HEK293 (cell line): ENCODE measurements around the gene CST6.

Source experiments
- EGR2 ChIP-seq: fragments of 450-650 bp; formaldehyde crosslinking; IDR thresholded peaks from 2 replicates; pipeline ENCODE4 v1.5.1; 2016; ENCODE audit warnings: low read depth, missing biosample characterization, missing genetic modification characterization
- GLI4 ChIP-seq: fragments of 450-650 bp; formaldehyde crosslinking; IDR thresholded peaks from 2 replicates; pipeline ENCODE4 v1.5.1; 2016; ENCODE audit warnings: missing biosample characterization, missing genetic modification characterization
- GLIS2 ChIP-seq: fragments of 450-650 bp; formaldehyde crosslinking; IDR thresholded peaks from 2 replicates; pipeline ENCODE4 v1.5.1; 2016; ENCODE audit warnings: missing biosample characterization, missing genetic modification characterization
- HOXD13 ChIP-seq: sonication (generic); formaldehyde crosslinking; IDR thresholded peaks from 2 replicates; pipeline ENCODE4 v1.8.0; 2022; ENCODE audit warnings: missing genetic modification reagents, borderline replicate concordance
- KLF1 ChIP-seq: fragments of 450-650 bp; formaldehyde crosslinking; IDR thresholded peaks from 2 replicates; pipeline ENCODE4 v1.5.1; 2016; ENCODE audit warnings: missing biosample characterization, missing genetic modification characterization
- MYNN ChIP-seq: fragments of 450-650 bp; formaldehyde crosslinking; IDR thresholded peaks from 2 replicates; pipeline ENCODE4 v1.5.1; 2016; ENCODE audit warnings: missing biosample characterization, missing genetic modification characterization, borderline replicate concordance
- MZF1 ChIP-seq: fragments of 450-650 bp; formaldehyde crosslinking; IDR thresholded peaks from 2 replicates; pipeline ENCODE4 v1.5.1; 2017; ENCODE audit warnings: missing biosample characterization, missing genetic modification characterization, borderline replicate concordance
- REST ChIP-seq: fragments of 450-650 bp; formaldehyde crosslinking; IDR thresholded peaks from 2 replicates; pipeline ENCODE4 v1.5.1; 2016; ENCODE audit warnings: missing biosample characterization, missing genetic modification characterization
- SALL2 ChIP-seq: fragments of 450-650 bp; formaldehyde crosslinking; IDR thresholded peaks from 2 replicates; pipeline ENCODE4 v1.5.0; 2017; ENCODE audit warnings: missing biosample characterization, mild to moderate bottlenecking, missing genetic modification characterization, borderline replicate concordance
- TCF7L2 ChIP-seq: IDR thresholded peaks from 2 replicates; pipeline ENCODE4 v1.6.1; 2011; ENCODE audit warnings: low read depth, mild to moderate bottlenecking, inconsistent platforms, low read length, moderate library complexity, borderline replicate concordance
- YY1 ChIP-seq: fragments of 450-650 bp; formaldehyde crosslinking; IDR thresholded peaks from 2 replicates; pipeline ENCODE4 v1.5.1; 2018; ENCODE audit warnings: missing biosample characterization, missing genetic modification characterization
- ZEB2 ChIP-seq: fragments of 450-650 bp; formaldehyde crosslinking; IDR thresholded peaks from 2 replicates; pipeline ENCODE4 v1.5.1; 2016; ENCODE audit warnings: missing biosample characterization, missing genetic modification characterization
- ZFP41 ChIP-seq: fragments of 450-650 bp; formaldehyde crosslinking; IDR thresholded peaks from 2 replicates; pipeline ENCODE4 v1.5.1; 2016; ENCODE audit warnings: missing biosample characterization, missing genetic modification characterization, borderline replicate concordance
- ZIC2 ChIP-seq: fragments of 450-650 bp; formaldehyde crosslinking; IDR thresholded peaks from 2 replicates; pipeline ENCODE4 v1.5.1; 2016; ENCODE audit warnings: missing biosample characterization, missing genetic modification characterization
- ZNF10 ChIP-seq: fragments of 450-650 bp; formaldehyde crosslinking; IDR thresholded peaks from 2 replicates; pipeline ENCODE4 v1.5.1; 2017; ENCODE audit warnings: missing biosample characterization, missing genetic modification characterization
- ZNF146 ChIP-seq: fragments of 450-650 bp; formaldehyde crosslinking; IDR thresholded peaks from 2 replicates; pipeline ENCODE4 v1.5.1; 2016; ENCODE audit warnings: missing biosample characterization, missing genetic modification characterization
- ZNF18 ChIP-seq: fragments of 450-650 bp; formaldehyde crosslinking; IDR thresholded peaks from 2 replicates; pipeline ENCODE4 v1.5.1; 2016; ENCODE audit warnings: missing biosample characterization, missing genetic modification characterization
- ZNF221 ChIP-seq: fragments of 450-650 bp; formaldehyde crosslinking; IDR thresholded peaks from 2 replicates; pipeline ENCODE4 v1.5.1; 2017; ENCODE audit warnings: missing biosample characterization, missing genetic modification characterization, borderline replicate concordance
- ZNF23 ChIP-seq: fragments of 450-650 bp; formaldehyde crosslinking; IDR thresholded peaks from 2 replicates; pipeline ENCODE4 v1.5.1; 2016; ENCODE audit warnings: missing biosample characterization, missing genetic modification characterization, borderline replicate concordance
- ZNF26 ChIP-seq: fragments of 450-650 bp; formaldehyde crosslinking; IDR thresholded peaks from 2 replicates; pipeline ENCODE4 v1.5.1; 2016; ENCODE audit warnings: missing biosample characterization, missing genetic modification characterization
- ZNF302 ChIP-seq: fragments of 450-650 bp; formaldehyde crosslinking; IDR thresholded peaks from 2 replicates; pipeline ENCODE4 v1.5.1; 2016; ENCODE audit warnings: missing biosample characterization, missing genetic modification characterization, low read depth
- ZNF324 ChIP-seq: fragments of 450-650 bp; formaldehyde crosslinking; IDR thresholded peaks from 2 replicates; pipeline ENCODE4 v1.5.1; 2016; ENCODE audit warnings: missing biosample characterization, missing genetic modification characterization
- ZNF341 ChIP-seq: fragments of 450-650 bp; formaldehyde crosslinking; IDR thresholded peaks from 2 replicates; pipeline ENCODE4; 2016; ENCODE audit warnings: low read depth, missing biosample characterization, missing genetic modification characterization
- ZNF510 ChIP-seq: fragments of 450-650 bp; formaldehyde crosslinking; IDR thresholded peaks from 2 replicates; pipeline ENCODE4 v1.5.1; 2018; ENCODE audit warnings: mild to moderate bottlenecking, missing genetic modification characterization, missing biosample characterization; ENCODE audit not compliant: insufficient replicate concordance
- ZNF548 ChIP-seq: fragments of 450-650 bp; formaldehyde crosslinking; IDR thresholded peaks from 2 replicates; pipeline ENCODE4 v1.5.1; 2016; ENCODE audit warnings: missing biosample characterization, missing genetic modification characterization
- ZNF549 ChIP-seq: fragments of 450-650 bp; IDR thresholded peaks from 2 replicates; pipeline ENCODE4 v1.5.1; 2018; ENCODE audit warnings: missing biosample characterization, missing genetic modification characterization, mild to moderate bottlenecking, inconsistent platforms, moderate library complexity
- ZNF571 ChIP-seq: fragments of 450-650 bp; formaldehyde crosslinking; IDR thresholded peaks from 2 replicates; pipeline ENCODE4 v1.5.0; 2017; ENCODE audit warnings: missing biosample characterization, missing genetic modification characterization
- ZNF580 ChIP-seq: fragments of 450-650 bp; formaldehyde crosslinking; IDR thresholded peaks from 2 replicates; pipeline ENCODE4 v1.5.1; 2016; ENCODE audit warnings: missing biosample characterization, missing genetic modification characterization
- ZNF610 ChIP-seq: fragments of 450-650 bp; formaldehyde crosslinking; IDR thresholded peaks from 2 replicates; pipeline ENCODE4 v1.5.1; 2016; ENCODE audit warnings: missing biosample characterization, missing genetic modification characterization, borderline replicate concordance
- ZNF670 ChIP-seq: fragments of 450-650 bp; formaldehyde crosslinking; IDR thresholded peaks from 2 replicates; pipeline ENCODE4 v1.5.1; 2016; ENCODE audit warnings: missing biosample characterization, missing genetic modification characterization, low read depth
- ZNF830 ChIP-seq: fragments of 450-650 bp; IDR thresholded peaks from 2 replicates; pipeline ENCODE4 v1.5.0; 2018; ENCODE audit warnings: missing biosample characterization, missing genetic modification characterization, low read depth, mild to moderate bottlenecking, moderate library complexity
- ZNF843 ChIP-seq: fragments of 450-650 bp; formaldehyde crosslinking; IDR thresholded peaks from 2 replicates; pipeline ENCODE4 v1.5.1; 2016; ENCODE audit warnings: missing biosample characterization, missing genetic modification characterization
- TF ChIP-seq, protein P1 (sequence below): fragments of 450-650 bp; formaldehyde crosslinking; IDR thresholded peaks from 2 replicates; pipeline ENCODE4 v1.5.1; 2016; ENCODE audit warnings: missing biosample characterization, missing genetic modification characterization

The CST6 gene

DNA sequence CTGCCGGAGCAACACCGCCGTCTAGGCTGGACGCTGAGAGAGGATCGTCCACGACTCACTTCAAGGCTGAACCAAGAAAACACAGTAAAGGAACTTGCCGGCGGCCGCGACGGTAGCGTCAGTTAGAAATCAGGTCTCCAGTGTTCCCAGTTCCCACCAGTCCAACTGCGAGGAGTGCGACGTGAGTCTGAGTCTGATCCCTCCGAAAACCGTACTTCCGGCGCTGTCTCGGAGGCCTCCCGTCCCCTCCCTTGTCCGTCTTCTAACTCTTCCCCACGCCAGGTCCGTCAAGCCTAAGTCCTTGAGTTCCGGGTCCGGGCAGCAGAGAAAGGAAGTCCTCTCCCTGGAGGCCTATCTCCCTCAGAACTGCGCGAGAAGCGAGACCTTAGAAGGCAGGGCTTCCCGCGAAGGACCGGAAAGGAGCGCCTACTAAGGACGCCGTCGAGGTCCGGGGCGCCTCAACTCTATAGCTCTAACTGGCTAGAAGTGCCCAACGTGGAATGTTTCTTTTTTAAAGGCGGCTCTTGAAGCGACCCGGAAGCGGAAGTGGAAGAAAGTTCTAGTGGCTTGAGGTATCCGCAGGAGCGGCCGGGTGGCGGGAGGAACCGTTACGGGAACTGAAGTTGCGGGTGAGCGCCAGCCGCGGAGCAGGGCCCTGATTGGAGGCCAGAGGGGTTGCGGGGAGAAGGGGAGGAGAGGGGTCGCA is 9.7 kb upstream of the CST6 start, which contains the start of the genes BANF1 and EIF1AD (continued):
- TF ChIP-seq ZNF580, result peak; percentile 97
- TF ChIP-seq YY1 (tag by site-specific recombination), result peak; percentile 84
- peak; percentile 67 for TF ChIP-seq ZNF146 (tag by site-specific recombination)
- no peak for TF ChIP-seq ZNF549 (tag by site-specific recombination)
- no peak for TF ChIP-seq TCF7L2
- TF ChIP-seq ZIC2 (tag by site-specific recombination), result peak; percentile 43; the same call in 1 of the 2 replicates
- peak; percentile 59 for TF ChIP-seq KLF1 (tag by site-specific recombination)
- peak; percentile 87 for TF ChIP-seq ZNF610 (tag by site-specific recombination)
- TF ChIP-seq ZNF341 (tag by site-specific recombination), result peak; percentile 67
- TF ChIP-seq ZNF548 (tag by site-specific recombination), result no peak
- TF ChIP-seq ZNF221 (tag by site-specific recombination), result no peak
- TF ChIP-seq EGR2 (tag by site-specific recombination), result 0 out of 2 replicates have a peak, but pooled peaks have one; percentile 36
- peak; percentile 68; the same call in 1 of the 2 replicates for TF ChIP-seq MYNN (tag by site-specific recombination)
- peak; percentile 97 for TF ChIP-seq ZNF324
- peak; percentile 83 for TF ChIP-seq GLI4 (tag by site-specific recombination)
- peak; percentile 99 for TF ChIP-seq ZNF18 (tag by site-specific recombination)
- TF ChIP-seq ZNF830 (tag by site-specific recombination), result no peak
- TF ChIP-seq MZF1 (tag by site-specific recombination), result peak; percentile 71; the same call in 1 of the 2 replicates
- no peak for TF ChIP-seq HOXD13 (CRISPR knock-in tag)
- TF ChIP-seq ZNF26 (tag by site-specific recombination), result no peak
- 0 out of 2 replicates have a peak, but pooled peaks have one; percentile 15 for TF ChIP-seq ZNF10 (tag by site-specific recombination)
- TF ChIP-seq ZNF670 (tag by site-specific recombination), result no peak
- peak; percentile 55 for TF ChIP-seq GLIS2 (tag by site-specific recombination)
- TF ChIP-seq SALL2 (tag by site-specific recombination), result no peak
- TF ChIP-seq ZFP41 (tag by site-specific recombination), result no peak
- TF ChIP-seq, protein P1, sequence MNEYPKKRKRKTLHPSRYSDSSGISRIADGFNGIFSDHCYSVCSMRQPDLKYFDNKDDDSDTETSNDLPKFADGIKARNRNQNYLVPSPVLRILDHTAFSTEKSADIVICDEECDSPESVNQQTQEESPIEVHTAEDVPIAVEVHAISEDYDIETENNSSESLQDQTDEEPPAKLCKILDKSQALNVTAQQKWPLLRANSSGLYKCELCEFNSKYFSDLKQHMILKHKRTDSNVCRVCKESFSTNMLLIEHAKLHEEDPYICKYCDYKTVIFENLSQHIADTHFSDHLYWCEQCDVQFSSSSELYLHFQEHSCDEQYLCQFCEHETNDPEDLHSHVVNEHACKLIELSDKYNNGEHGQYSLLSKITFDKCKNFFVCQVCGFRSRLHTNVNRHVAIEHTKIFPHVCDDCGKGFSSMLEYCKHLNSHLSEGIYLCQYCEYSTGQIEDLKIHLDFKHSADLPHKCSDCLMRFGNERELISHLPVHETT (tag by site-specific recombination), result peak; percentile 100
- TF ChIP-seq ZEB2 (tag by site-specific recombination), result peak; percentile 95
- TF ChIP-seq ZNF302 (tag by site-specific recombination), result no peak
- no peak for TF ChIP-seq ZNF571 (tag by site-specific recombination)
- TF ChIP-seq ZNF510 (tag by site-specific recombination), result no peak
- TF ChIP-seq ZNF843 (tag by site-specific recombination), result 0 out of 2 replicates have a peak, but pooled peaks have one; percentile 44
- peak; percentile 62 for TF ChIP-seq REST (tag by site-specific recombination)
- no peak for TF ChIP-seq ZNF23 (tag by site-specific recombination)
